Large intestine (tissue), 3 donors: ENCODE measurements around the gene ZNF611. TPM values are rescaled to one million over a fixed set of nuclear protein-coding genes. Genes with fewer than 3 reads are reported as not detected.
A peak's percentile ranks its signal among the peaks of the same experiment; 100 is the strongest.

Source experiments
- DNase-seq, 2 donors: peaks; one replicate each; pipeline versions ENCODE4 v3.0.0 to v3.0.0-alpha.2; 2013
- H3K27ac ChIP-seq: one replicate; pipeline ENCODE4 v1.5.1; 2013; ENCODE audit warnings: low read length
- H3K27me3 ChIP-seq: 2 replicates; pipeline ENCODE4 v1.6.1; 2013; ENCODE audit warnings: low read length; ENCODE audit not compliant: control insufficient read depth, insufficient read depth
- H3K36me3 ChIP-seq: 2 replicates; pipeline ENCODE4 v1.6.1; 2013; ENCODE audit warnings: low read length; ENCODE audit not compliant: control insufficient read depth, insufficient read depth
- H3K4me1 ChIP-seq: one replicate; pipeline ENCODE4 v1.6.1; 2013; ENCODE audit warnings: low read length; ENCODE audit not compliant: control insufficient read depth, insufficient read depth
- H3K4me3 ChIP-seq: one replicate; pipeline ENCODE4 v1.5.1; 2013; ENCODE audit warnings: low read length
- H3K9me3 ChIP-seq: one replicate; pipeline ENCODE4 v1.6.1; 2013; ENCODE audit warnings: mild to moderate bottlenecking, low read depth, low read length, moderate library complexity; ENCODE audit not compliant: control insufficient read depth
- WGBS: methylation state at CpG from one replicate; pipeline ENCODE4 v1.1.5; 2013; ENCODE audit warnings: low lambda C conversion rate; ENCODE audit not compliant: insufficient coverage; 5-methylcytosine and 5-hydroxymethylcytosine counted together
- polyA plus RNA-seq: library from polyadenylated mRNA; unstranded; fragments of 120-200 nt; gene quantifications from one replicate; pipeline ENCODE4 v1.2.1, GENCODE V29; 2013

Gene ZNF611
- polyA plus RNA-seq, 1 donor = 13.4 TPM

DNA sequence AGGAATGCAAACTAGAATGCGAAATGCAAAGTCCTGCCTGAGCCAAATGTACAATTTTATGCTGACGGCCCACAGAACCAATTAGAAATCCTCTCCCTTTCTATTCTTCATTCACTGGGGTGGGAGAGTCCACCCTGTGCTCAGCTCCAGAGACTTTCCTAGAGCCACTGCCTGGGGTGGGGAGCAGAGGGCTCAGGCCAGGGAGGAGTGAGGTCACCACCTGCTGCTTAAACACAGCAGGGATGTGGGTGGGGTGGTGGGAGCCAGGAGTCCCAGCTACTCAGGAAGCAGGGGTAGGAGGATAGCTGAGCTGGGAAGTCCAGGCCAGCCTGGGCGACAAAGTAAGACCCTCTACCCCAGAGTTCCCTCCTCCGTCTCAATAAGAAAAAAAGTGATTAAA lies 69.8 kb downstream of the ZNF611 start:
- WGBS = no CpG with 5 or more reads among the region's 4 CpGs
- no peaks in the 10 kb centered on the region for H3K4me1 ChIP-seq
- DNase-seq = no peak
- H3K36me3 ChIP-seq = peaks cover 8% of the 10 kb centered on the region
- H3K27ac ChIP-seq = no peak overlapping the region
- no peaks in the 10 kb centered on the region for H3K9me3 ChIP-seq
- H3K4me3 ChIP-seq = no peak overlapping the region
- no peaks in the 10 kb centered on the region for H3K27me3 ChIP-seq

DNA sequence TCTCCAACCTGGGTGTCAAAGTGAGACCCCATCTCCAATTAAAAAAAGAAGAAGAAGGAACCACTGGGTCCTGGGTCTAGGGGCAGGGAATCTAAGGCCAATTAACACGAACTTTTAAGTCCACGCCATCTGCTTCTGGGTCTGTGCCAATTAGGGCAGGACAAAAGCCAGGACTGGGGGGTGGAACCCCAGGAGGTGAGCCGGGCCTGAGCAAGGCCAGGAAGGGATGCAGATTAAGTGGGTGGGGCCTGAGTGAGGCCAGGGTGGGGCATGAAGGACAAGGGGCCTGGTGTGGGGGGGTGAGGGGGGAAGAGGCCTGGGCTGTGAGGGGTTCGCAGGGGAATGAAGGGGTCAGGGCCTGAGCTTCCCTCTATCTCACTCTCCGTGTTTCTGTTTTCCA lies 70.4 kb downstream of the ZNF611 start:
- Histone ChIP-seq H3K4me3 (no peak overlapping the region), H3K36me3 (peaks cover 8% of the 10 kb centered on the region), H3K4me1 (no peaks in the 10 kb centered on the region), H3K27ac (no peak overlapping the region), H3K27me3 (no peaks in the 10 kb centered on the region), H3K9me3 (no peaks in the 10 kb centered on the region)
- no CpG with 5 or more reads among the region's 5 CpGs for WGBS
- no peak for DNase-seq

DNA sequence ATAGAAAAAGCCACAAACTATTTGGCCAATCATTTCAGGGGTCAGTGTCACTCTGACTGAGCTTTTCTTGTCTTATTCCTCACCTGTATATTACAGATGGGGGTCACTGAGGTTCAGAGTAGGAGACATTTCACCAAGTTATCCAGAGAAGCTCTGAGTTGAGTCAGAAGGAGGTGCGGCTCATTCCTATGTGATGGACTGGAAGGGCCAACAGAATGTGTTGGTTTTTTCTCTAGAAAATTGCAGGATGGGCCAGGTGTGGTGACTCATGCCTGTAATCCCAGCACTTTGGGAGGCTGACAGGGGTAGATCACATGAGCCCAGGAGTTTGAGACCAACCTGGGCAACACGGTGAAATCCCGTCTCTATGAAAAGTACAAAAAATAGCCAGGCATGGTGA lies 72.2 kb downstream of the ZNF611 start:
- Histone ChIP-seq H3K9me3 (no peaks in the 10 kb centered on the region), H3K4me1 (no peaks in the 10 kb centered on the region), H3K27ac (no peak overlapping the region), H3K36me3 (peaks cover 11% of the 10 kb centered on the region), H3K4me3 (no peak overlapping the region), H3K27me3 (no peaks in the 10 kb centered on the region)
- no peak for DNase-seq
- no CpG with 5 or more reads among the region's 3 CpGs for WGBS

DNA sequence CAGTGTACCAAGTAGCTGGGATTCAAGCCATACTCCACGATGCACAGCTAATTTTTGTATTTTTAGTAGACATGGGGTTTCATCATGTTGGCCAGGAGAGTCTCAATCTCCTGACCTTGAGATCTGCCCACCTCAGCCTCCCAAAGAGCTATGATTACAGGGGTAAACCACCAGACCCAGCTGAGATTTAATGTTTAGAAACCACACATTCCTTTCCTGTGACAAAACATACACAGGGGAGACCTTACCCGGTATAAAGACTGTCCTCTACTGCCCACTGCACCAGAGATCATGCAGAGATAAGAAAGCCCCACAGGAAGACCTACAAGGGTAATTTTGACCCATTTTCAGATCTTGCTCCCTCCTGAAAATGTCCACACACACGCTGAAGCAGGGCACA lies 73.9 kb downstream of the ZNF611 start:
- Histone ChIP-seq H3K36me3 (peaks cover 11% of the 10 kb centered on the region), H3K9me3 (no peaks in the 10 kb centered on the region), H3K27ac (no peak overlapping the region), H3K4me3 (no peak overlapping the region), H3K4me1 (no peaks in the 10 kb centered on the region), H3K27me3 (no peaks in the 10 kb centered on the region)
- DNase-seq = no peak
- WGBS = no CpG with 5 or more reads among the region's 3 CpGs

DNA sequence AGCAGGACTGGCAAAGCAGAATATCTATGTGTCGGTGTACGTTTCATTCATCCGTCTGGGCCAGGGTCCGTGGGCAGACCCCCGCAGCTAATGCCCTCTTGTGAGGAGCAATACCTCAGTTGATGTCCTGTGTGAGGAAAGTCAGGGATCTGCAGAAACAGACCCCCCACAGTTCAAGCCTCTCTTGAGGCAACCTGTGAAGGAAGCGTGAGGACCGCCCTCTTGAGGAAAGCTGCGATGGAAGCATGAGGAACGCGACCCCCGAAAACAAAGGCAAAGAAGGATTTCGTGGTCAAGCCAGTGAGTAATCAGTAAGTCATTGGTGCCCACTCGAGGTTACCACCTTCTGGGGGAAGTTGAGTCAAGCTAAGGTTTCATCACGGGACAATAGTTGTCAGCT lies 75.8 kb downstream of the ZNF611 start:
- 80% methylated on average over 1 of the region's 14 CpGs for WGBS

DNA sequence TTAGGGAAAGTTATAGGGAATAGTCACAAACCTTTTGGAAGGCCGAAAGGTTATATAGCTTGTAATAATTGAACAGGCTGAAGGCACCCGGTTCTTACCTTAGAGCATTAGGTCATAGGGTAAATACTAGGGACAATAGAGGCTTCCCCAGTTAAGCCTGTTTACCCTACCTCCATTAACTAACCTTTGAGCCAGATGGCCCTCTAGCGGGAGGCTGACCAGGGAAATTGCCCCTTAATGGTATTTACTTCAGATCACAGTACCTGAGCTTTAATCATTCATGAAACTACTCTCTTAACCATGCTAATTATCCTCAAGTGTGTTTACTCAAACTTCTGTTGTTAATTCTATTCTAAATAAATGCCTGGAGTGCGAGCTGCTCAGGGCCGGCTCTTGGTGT lies 76.2 kb downstream of the ZNF611 start:
- 60% methylated on average over 1 of the region's 5 CpGs for WGBS
- no peaks in the 10 kb centered on the region for H3K9me3 ChIP-seq
- no peak overlapping the region for H3K4me3 ChIP-seq
- no peak overlapping the region for H3K27ac ChIP-seq
- H3K4me1 ChIP-seq = no peaks in the 10 kb centered on the region
- peak in 1 of 2 donors; percentile 61 for DNase-seq
- H3K36me3 ChIP-seq = peaks cover 22% of the 10 kb centered on the region
- no peaks in the 10 kb centered on the region for H3K27me3 ChIP-seq

More for the DNA sequence above, 75.8 kb downstream of the ZNF611 start:
- Histone ChIP-seq H3K9me3 (no peaks in the 10 kb centered on the region), H3K4me3 (no peak overlapping the region), H3K27me3 (no peaks in the 10 kb centered on the region), H3K4me1 (no peaks in the 10 kb centered on the region), H3K27ac (no peak overlapping the region), H3K36me3 (peaks cover 18% of the 10 kb centered on the region)
- DNase-seq = no peak

DNA sequence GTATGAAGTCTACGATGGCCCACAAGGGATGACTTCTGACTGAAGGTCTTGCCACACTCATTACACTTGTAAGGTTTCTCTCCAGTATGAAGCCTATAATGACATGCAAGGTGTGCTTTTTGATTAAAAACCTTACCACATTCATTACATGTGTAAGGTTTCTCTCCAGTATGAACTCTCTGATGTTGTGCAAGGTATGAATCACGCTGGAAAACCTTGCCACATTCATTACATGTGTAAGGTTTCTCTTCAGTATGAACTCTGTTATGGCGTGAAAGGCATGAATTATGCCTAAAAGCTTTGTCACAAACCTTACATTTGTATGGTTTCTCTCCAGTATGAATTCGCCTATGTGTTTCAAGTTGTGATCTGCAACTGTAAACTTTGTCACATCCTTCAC lies 81.7 kb downstream of the ZNF611 start:
- no peak for DNase-seq
- no peaks in the 10 kb centered on the region for H3K4me1 ChIP-seq
- no peaks in the 10 kb centered on the region for H3K27me3 ChIP-seq
- peaks cover 25% of the 10 kb centered on the region for H3K36me3 ChIP-seq
- no peak overlapping the region for H3K4me3 ChIP-seq
- peaks cover 3% of the 10 kb centered on the region for H3K9me3 ChIP-seq
- 100% methylated on average over 1 of the region's 4 CpGs for WGBS
- H3K27ac ChIP-seq = no peak overlapping the region

Other genes with a start within 250 kb of the ZNF611 start
- gene ZNF808, start 207.4 kb downstream of the ZNF611 start, polyA plus RNA-seq = 14.8 TPM
- gene ZNF701, start 164.8 kb downstream of the ZNF611 start, polyA plus RNA-seq = 16.7 TPM
- 90.2 TPM for gene ZNF83, start 96.7 kb downstream of the ZNF611 start, polyA plus RNA-seq
- 15.9 TPM for gene ZNF600, start 51.7 kb upstream of the ZNF611 start, polyA plus RNA-seq
- 20.6 TPM for gene ZNF28, start 86.6 kb upstream of the ZNF611 start, polyA plus RNA-seq
- 37.2 TPM for gene ZNF468, start 122.6 kb upstream of the ZNF611 start, polyA plus RNA-seq
- 36.7 TPM for gene ZNF320, start 162.6 kb upstream of the ZNF611 start, polyA plus RNA-seq
- gene ZNF888, start 188.4 kb upstream of the ZNF611 start, polyA plus RNA-seq = 9.3 TPM
- gene ZNF816, start 227.8 kb upstream of the ZNF611 start, polyA plus RNA-seq = 14.5 TPM